CD14-positive monocyte (primary cell): ENCODE data around the gene AFG3L2. TPM values are rescaled to one million over a fixed set of nuclear protein-coding genes. Genes with fewer than 3 reads are reported as not detected.

Experiments
- DNase-seq, 3 donors: peaks; one replicate each; pipeline ENCODE4 v3.0.0-alpha.2; 2011 to 2022
- H2AFZ ChIP-seq: 2 replicates; pipeline ENCODE4 v1.6.0; 2012; ENCODE audit warnings: mild to moderate bottlenecking, low read depth, low read length, inconsistent platforms; ENCODE audit not compliant: insufficient read depth, poor library complexity, severe bottlenecking
- H3K27ac ChIP-seq, 2 donors: 1 replicate in 1 of 2; 2 replicates in 1 of 2; pipeline ENCODE4 v1.5.1; 2012 to 2013; ENCODE audit warnings: low read length in 2 of 2, control low read depth in 1 of 2, inconsistent platforms in 1 of 2, low read depth in 1 of 2, mild to moderate bottlenecking in 1 of 2
- H3K27me3 ChIP-seq, 2 donors: one replicate each; pipeline versions ENCODE4 v1.6.0 to v1.6.1; 2011 to 2013; ENCODE audit warnings: low read length in 2 of 2; ENCODE audit not compliant: control insufficient read depth in 2 of 2, insufficient read depth in 2 of 2
- H3K36me3 ChIP-seq, 2 donors: replicated peaks in 1 of 2; 1 replicate in 1 of 2; 2 replicates in 1 of 2; pipeline versions ENCODE4 v1.5.1 to v1.6.1; 2012 to 2013; ENCODE audit warnings: low read length in 2 of 2, control low read depth in 1 of 2, inconsistent platforms in 1 of 2, mild to moderate bottlenecking in 1 of 2; ENCODE audit not compliant: insufficient read depth in 2 of 2, control insufficient read depth in 1 of 2
- H3K4me1 ChIP-seq, 2 donors: 1 replicate in 1 of 2; 2 replicates in 1 of 2; pipeline versions ENCODE4 v1.5.1 to v1.6.1; 2012 to 2013; ENCODE audit warnings: low read length in 2 of 2, control low read depth in 1 of 2, inconsistent platforms in 1 of 2, mild to moderate bottlenecking in 1 of 2, moderate library complexity in 1 of 2; ENCODE audit not compliant: insufficient read depth in 2 of 2, control insufficient read depth in 1 of 2
- H3K4me2 ChIP-seq: replicated peaks from 2 replicates; pipeline ENCODE3; 2012; ENCODE audit warnings: low read length, moderate library complexity, mild to moderate bottlenecking; ENCODE audit not compliant: poor library complexity, severe bottlenecking; ENCODE audit errors: extremely low read depth
- H3K4me3 ChIP-seq, 3 experiments: fragments of 200-600 bp in 1 of 3; sonication (generic) in 1 of 3; replicated peaks in 1 of 3; 1 replicate in 2 of 3; 2 replicates in 1 of 3; pipeline ENCODE4 v1.5.1; 2011 to 2013; ENCODE audit warnings: low read length in 3 of 3, mild to moderate bottlenecking in 3 of 3, control low read depth in 2 of 3, low read depth in 2 of 3, inconsistent platforms in 1 of 3, moderate library complexity in 1 of 3
- H3K79me2 ChIP-seq: 2 replicates; pipeline ENCODE4 v1.6.0; 2012; ENCODE audit warnings: mild to moderate bottlenecking, control low read depth, inconsistent platforms, low read length, moderate library complexity; ENCODE audit not compliant: insufficient read depth
- H3K9ac ChIP-seq: 2 replicates; pipeline ENCODE4 v1.6.0; 2017; ENCODE audit warnings: low read length, mild to moderate bottlenecking; ENCODE audit not compliant: insufficient read depth, poor library complexity, severe bottlenecking
- H3K9me3 ChIP-seq, 2 donors: replicated peaks in 1 of 2; 1 replicate in 1 of 2; 2 replicates in 1 of 2; pipeline versions ENCODE4 v1.5.1 to v1.6.1; 2012 to 2013; ENCODE audit warnings: low read length in 2 of 2, control low read depth in 1 of 2; ENCODE audit not compliant: control insufficient read depth in 1 of 2, insufficient read depth in 1 of 2
- H4K20me1 ChIP-seq: 2 replicates; pipeline ENCODE4 v1.6.0; 2012; ENCODE audit warnings: mild to moderate bottlenecking, low read length, control low read depth, moderate library complexity; ENCODE audit not compliant: insufficient read depth
- H3K27ac Mint-ChIP-seq, 7 donors: one replicate each; pipeline ENCODE4 v1.8.0; 2020; ENCODE audit warnings: mild to moderate bottlenecking in 7 of 7, mixed read lengths in 7 of 7, moderate library complexity in 6 of 7, inconsistent platforms in 2 of 7
- H3K27me3 Mint-ChIP-seq, 3 donors: one replicate each; pipeline ENCODE4 v1.8.0; 2021 to 2022; ENCODE audit warnings: low read depth in 3 of 3, mild to moderate bottlenecking in 3 of 3, mixed read lengths in 3 of 3, moderate library complexity in 3 of 3, inconsistent platforms in 1 of 3
- H3K36me3 Mint-ChIP-seq, 2 donors: one replicate each; pipeline ENCODE4 v1.8.0; 2020; ENCODE audit warnings: mixed read lengths in 2 of 2, inconsistent platforms in 1 of 2, mild to moderate bottlenecking in 1 of 2
- H3K4me1 Mint-ChIP-seq: one replicate; pipeline ENCODE4 v1.8.0; 2020; ENCODE audit warnings: mild to moderate bottlenecking, mixed read lengths
- H3K4me3 Mint-ChIP-seq, 2 donors: one replicate each; pipeline ENCODE4 v1.8.0; 2020; ENCODE audit warnings: mild to moderate bottlenecking in 2 of 2, mixed read lengths in 2 of 2, moderate library complexity in 1 of 2
- H3K9me3 Mint-ChIP-seq, 7 donors: one replicate each; pipeline ENCODE4 v1.8.0; 2020 to 2022; ENCODE audit warnings: mixed read lengths in 7 of 7, mild to moderate bottlenecking in 6 of 7, moderate library complexity in 6 of 7, inconsistent platforms in 2 of 7
- WGBS: methylation state at CpG from one replicate; pipeline ENCODE4 v1.1.5; 2013; ENCODE audit warnings: missing lambda C conversion rate; ENCODE audit not compliant: insufficient coverage; 5-methylcytosine and 5-hydroxymethylcytosine counted together
- intact Hi-C, 2 donors: fragments of 100-400 bp; cut with micrococcal nuclease; formaldehyde crosslinking; loops; one replicate each; pipeline versions ENCODE4 v1.15.0 to v1.15.1; 2023
- polyA plus RNA-seq, 3 donors: library from polyadenylated mRNA; depleted of rRNA in 1 of 3; unstranded in 2 of 3; stranded (reverse) in 1 of 3; fragments of 300-500 nt in 2 of 3; fragments of >200 nt in 1 of 3; fragmentation: Illumina TruSeq in 2 of 3; gene quantifications; 1 replicate in 2 of 3; 2 replicates in 1 of 3; pipeline ENCODE4 v1.2.3, GENCODE V29; 2012 to 2021
- TF ChIP-seq, protein P1 (sequence below): fragments of 200-600 bp; IDR thresholded peaks from one replicate; pipeline ENCODE4 v1.8.0; 2022; ENCODE audit warnings: antibody characterized with exemption, mild to moderate bottlenecking

The AFG3L2 gene
- polyA plus RNA-seq, 3 donors, result 13.9 to 15.5 (median 13.9) TPM

DNA sequence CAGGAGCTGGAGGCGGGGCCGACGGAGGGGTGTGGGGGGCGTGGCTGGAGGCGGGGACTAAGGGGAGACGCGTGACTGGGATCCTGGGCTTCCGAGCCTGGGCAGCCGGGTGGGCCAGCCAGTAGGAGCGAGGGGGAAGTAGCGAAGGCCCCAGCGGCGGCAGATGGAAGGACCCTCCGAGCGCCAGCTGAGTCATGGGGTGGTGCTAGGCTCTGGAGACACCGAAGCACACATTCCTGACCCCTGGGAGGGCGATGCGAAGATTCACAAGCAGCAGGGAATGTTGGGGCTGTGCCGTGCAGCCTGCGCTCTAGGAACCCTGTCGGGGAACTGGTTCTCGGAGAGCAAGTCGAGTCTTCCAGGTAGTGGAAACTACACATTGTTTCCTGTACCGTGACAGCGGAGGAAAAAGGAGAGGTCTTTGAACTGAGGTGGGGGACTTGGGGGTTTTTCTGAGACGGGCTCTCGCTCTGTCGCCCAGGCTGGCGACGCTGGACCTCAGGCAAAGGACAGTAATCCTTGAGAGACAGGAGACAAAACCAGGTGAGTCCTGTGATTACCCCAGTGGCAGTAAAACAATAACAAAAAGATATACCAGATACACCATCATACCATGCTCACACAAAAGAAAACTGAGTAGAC lies 650 bp upstream of the AFG3L2 start:
- Mint-ChIP-seq H3K27me3 (no peaks in the 10 kb centered on the region), H3K27ac (peak overlapping the region; percentile 88 to 97 (median 93)), H3K9me3 (peaks cover 0 to 3% (median 0%) of the 10 kb centered on the region in 7 donors), H3K36me3 (peaks cover 0 to 4% of the 10 kb centered on the region in 2 donors), H3K4me1 (peaks cover 36% of the 10 kb centered on the region), H3K4me3 (peak overlapping the region; percentile 86 to 96)
- TF ChIP-seq, protein P1, sequence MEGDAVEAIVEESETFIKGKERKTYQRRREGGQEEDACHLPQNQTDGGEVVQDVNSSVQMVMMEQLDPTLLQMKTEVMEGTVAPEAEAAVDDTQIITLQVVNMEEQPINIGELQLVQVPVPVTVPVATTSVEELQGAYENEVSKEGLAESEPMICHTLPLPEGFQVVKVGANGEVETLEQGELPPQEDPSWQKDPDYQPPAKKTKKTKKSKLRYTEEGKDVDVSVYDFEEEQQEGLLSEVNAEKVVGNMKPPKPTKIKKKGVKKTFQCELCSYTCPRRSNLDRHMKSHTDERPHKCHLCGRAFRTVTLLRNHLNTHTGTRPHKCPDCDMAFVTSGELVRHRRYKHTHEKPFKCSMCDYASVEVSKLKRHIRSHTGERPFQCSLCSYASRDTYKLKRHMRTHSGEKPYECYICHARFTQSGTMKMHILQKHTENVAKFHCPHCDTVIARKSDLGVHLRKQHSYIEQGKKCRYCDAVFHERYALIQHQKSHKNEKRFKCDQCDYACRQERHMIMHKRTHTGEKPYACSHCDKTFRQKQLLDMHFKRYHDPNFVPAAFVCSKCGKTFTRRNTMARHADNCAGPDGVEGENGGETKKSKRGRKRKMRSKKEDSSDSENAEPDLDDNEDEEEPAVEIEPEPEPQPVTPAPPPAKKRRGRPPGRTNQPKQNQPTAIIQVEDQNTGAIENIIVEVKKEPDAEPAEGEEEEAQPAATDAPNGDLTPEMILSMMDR, result peak; percentile 26
- WGBS, result 0% methylated on average over 27 of the region's 30 CpGs
- no peak for DNase-seq
- H3K27ac ChIP-seq, result peak overlapping the region; percentile 50 to 85
- H3K36me3 ChIP-seq, result no peaks in the 10 kb centered on the region
- no peaks in the 10 kb centered on the region for H3K27me3 ChIP-seq
- peak overlapping the region; percentile 90 for H2AFZ ChIP-seq
- H3K4me1 ChIP-seq, result peaks cover 25 to 27% of the 10 kb centered on the region in 2 donors
- intact Hi-C loops, result loop anchor here (2.0 to 10.0 kb wide), 6 partner anchors 70 to 571 kb away; partner anchors contain the start of genes IMPA2 (in 2 of the 2), TUBB6 (in 2 of the 2) and SEH1L (in 1 of the 2)
- H3K4me2 ChIP-seq, result peak overlapping the region; percentile 81
- H3K79me2 ChIP-seq, result peaks cover 36% of the 10 kb centered on the region
- H4K20me1 ChIP-seq, result peaks cover 10% of the 10 kb centered on the region
- peak overlapping the region; percentile 46 to 77 (median 66) for H3K4me3 ChIP-seq
- H3K9ac ChIP-seq, result peak overlapping the region; percentile 68
- no peaks in the 10 kb centered on the region for H3K9me3 ChIP-seq

GRCh38 chr18:12376034-12376753 lies 833 bp downstream of the AFG3L2 start:
- no peaks in the 10 kb centered on the region for H3K27me3 Mint-ChIP-seq
- peak overlapping the region; percentile 92 to 98 (median 96) for H3K27ac Mint-ChIP-seq
- Histone ChIP-seq H3K4me3 (peak overlapping the region; percentile 64 to 70 (median 66)), H2AFZ (peak overlapping the region; percentile 75), H3K4me1 (peaks cover 25 to 27% of the 10 kb centered on the region in 2 donors), H3K9me3 (no peaks in the 10 kb centered on the region), H3K27ac (peak overlapping the region; percentile 89 to 96), H3K4me2 (peak overlapping the region; percentile 72), H3K36me3 (peaks cover 0 to 2% of the 10 kb centered on the region in 2 donors), H3K79me2 (peaks cover 51% of the 10 kb centered on the region), H3K9ac (peak overlapping the region; percentile 98), H3K27me3 (no peaks in the 10 kb centered on the region), H4K20me1 (peaks cover 18% of the 10 kb centered on the region)
- peak overlapping the region; percentile 85 to 89 for H3K4me3 Mint-ChIP-seq
- WGBS, result 28% methylated on average over 37 of the region's 42 CpGs
- no peaks in the 10 kb centered on the region for H3K9me3 Mint-ChIP-seq
- peaks cover 2 to 13% of the 10 kb centered on the region in 2 donors for H3K36me3 Mint-ChIP-seq
- DNase-seq, result peak in 1 of 3 donors; percentile 67
- peaks cover 38% of the 10 kb centered on the region for H3K4me1 Mint-ChIP-seq
- TF ChIP-seq, protein P1, result no peak
- intact Hi-C loops, result loop anchor here (2.0 to 10.0 kb wide), 6 partner anchors 69 to 573 kb away; partner anchors contain the start of genes IMPA2 (in 2 of the 2), TUBB6 (in 2 of the 2) and SEH1L (in 1 of the 2)
